ENCODE measurements around the gene ADGRB3.

The ADGRB3 gene

DNA sequence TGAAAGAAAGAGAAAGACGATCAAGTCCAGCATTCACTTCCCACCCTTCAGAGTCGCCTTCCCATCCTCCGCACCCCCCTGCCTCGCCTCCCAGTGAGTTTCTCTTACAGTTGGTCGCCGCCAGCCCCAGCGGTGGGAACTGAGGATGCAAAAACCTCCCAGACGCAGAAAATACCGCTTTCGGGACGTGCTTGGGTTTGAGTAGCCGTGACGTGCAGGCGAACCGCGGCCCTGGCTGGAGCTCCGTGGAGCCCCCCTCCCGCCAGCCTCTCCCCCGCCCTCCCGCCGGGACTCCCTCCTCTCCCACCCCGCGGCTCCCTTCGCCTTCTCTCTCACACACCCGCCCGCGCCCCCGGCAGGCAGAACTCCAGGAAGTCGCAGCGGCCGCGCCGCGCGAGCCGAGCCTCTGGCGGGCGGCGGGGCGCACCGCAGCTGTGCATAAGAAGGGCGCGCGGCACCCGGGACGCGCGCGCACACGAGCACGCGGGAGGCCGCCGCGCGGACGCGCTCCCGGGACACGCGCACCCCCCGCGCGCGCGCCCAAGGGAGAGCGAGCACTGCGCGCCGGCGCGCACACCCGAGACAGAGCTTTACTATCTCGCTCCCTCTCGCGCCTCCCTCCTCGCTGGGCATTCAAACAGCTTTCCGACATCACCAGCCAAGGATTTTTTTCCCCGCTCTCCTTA is at the start of gene ADGRB3:
Gene ADGRB3, plus strand, starts transcription at position 557 of the 686 bp plus-strand sequence. CDS start 3,394 bp downstream, outside the sequence.
- peak; percentile 88 for DNase-seq

- DNase-seq: no peak
Measured at GRCh38 chr6:68593558-68593957, 41.5 kb upstream of the ADGRB3 start.

DNA sequence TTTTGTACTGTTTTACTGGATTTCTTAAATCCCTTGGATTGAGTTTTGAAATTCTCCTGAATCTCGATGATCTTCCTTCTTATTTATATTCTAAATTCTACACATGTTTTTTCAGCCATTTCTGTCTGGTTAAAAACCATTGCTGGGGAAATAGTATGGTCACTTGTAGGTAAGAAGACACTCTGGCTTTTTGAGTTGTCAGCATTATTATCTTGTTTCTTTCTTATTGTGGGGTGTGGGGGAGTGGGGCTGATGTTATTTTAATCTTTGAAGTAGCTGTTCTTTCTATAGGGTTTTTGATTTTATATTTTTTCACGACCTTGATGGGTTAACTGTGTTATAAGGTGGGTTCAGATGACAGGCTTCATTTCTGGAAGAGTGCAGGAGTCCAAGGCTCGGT is 37.4 kb upstream of the ADGRB3 start:
- no peak for DNase-seq

GRCh38 chr6:68615938-68616337 is 19.1 kb upstream of the ADGRB3 start:
- no peak for DNase-seq

DNA sequence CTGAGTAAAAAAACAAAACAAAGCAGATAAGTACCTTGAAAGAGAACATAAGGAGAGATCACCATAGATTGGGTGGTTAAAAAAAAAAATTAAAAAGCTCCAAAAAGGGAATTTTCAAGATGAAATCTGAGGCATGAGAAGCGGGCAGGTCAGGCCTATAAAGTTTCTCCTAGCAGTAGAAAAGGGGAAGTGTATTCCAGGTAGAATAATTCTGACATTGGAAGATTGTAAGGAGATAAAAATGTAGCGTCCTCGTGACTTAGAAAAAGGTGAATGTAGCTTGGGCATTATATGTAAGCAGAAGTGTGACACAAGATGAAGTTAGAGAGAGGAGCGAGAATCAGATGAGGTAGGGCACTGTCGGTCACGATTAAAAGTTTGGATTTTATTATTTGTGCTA is 9.1 kb upstream of the ADGRB3 start:
- DNase-seq: no peak

DNA sequence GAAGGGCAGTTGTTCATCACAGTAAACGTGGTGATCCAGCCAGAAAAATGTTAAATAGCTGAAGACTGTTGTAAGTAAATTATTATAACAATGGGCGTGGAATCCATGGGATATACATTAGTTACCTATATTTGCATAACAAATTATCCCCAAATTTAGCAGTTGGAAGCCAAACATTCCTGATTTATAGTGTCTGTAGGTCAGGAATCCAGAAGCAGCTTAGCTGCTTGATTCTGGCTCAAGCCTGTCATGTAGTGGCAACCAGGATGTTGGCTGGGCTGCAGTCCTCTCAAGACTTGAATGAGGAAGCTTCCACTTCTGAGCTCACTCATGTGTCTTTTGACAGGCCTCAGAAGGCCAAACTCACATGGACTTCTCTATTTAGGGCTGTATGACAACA is 6.9 kb upstream of the ADGRB3 start:
- DNase-seq: no peak

DNA sequence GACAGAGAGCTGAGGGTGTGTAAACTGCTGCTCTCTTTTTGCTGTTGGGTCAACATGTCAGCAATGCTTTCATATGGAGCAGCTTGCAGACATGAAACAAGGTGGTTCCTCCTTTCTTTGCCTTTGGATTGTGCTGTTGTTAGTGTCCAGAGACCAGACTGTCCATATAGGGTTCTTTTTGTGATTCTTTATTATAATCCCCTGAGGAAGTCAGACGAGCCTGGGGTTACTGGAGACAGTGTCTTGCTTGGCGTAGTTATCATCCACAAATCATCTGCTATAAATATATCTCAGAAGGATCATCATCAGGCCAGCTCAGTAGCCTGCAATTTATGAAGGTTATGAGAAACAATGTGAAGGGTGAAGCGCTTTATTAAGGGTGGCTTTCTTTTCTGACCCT is 2.3 kb upstream of the ADGRB3 start:
- DNase-seq: no peak

DNA sequence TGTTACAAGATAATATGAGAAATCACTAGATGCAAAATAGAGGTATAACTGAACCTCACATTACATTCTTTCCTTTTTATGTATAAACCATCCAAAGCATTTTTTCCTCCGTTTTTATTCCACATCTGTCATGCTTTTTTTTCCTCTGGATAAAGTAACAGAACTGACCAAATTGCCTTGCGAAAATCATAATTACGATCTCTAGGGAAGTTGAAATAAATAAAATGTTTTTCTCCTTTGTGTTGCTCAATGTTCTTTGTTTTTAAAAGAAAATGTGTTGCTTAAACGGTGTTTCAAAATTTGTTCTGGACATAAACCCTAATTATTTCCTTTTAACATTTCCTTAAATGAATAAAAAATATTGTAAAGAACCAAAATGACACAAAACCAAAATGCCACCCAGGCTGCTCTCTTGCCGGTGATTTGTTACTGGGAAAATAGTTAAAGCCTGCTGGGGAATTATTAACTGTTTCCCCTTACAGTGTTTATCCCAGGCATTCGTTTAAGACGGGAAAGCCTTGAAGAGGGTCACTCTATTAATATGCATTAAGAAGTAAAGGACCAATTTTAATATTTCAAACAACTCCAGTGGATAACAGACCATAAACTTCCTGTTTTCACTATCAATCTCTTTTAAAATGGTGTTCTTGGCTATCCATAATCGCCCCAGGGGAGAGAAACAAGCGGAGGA is 1.7 kb upstream of the ADGRB3 start:
- DNase-seq: no peak

- no peak for DNase-seq
Measured at GRCh38 chr6:68633972-68634725, 933 bp upstream of the ADGRB3 start.

- no peak for DNase-seq
Measured at GRCh38 chr6:68635412-68635705, 277 bp downstream of the ADGRB3 start.

GRCh38 chr6:68635706-68636513 is 828 bp downstream of the ADGRB3 start:
- peak; percentile 12 for DNase-seq

GRCh38 chr6:68636666-68637065 is 1.6 kb downstream of the ADGRB3 start:
- no peak for DNase-seq

GRCh38 chr6:68637071-68637470 is 2.0 kb downstream of the ADGRB3 start:
- DNase-seq: no peak

DNA sequence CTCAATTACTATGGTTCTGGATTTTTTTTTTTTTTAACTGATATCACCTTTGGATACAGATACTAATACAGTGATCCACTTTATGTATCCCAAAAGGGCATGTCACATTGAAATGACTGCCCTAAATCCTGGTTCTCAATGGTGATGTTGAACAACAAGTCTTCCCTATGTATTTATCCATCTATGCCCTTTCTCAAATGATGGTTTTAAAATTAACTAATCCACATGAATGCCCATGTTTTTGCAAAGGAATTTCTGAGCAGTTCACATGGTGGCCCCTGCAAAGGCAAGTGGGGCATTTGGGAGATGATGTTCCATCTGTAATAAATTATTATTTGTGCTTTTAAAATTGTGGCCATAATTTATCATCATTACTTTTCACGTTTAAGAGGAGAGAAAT is 2.7 kb downstream of the ADGRB3 start:
- no peak for DNase-seq

DNA sequence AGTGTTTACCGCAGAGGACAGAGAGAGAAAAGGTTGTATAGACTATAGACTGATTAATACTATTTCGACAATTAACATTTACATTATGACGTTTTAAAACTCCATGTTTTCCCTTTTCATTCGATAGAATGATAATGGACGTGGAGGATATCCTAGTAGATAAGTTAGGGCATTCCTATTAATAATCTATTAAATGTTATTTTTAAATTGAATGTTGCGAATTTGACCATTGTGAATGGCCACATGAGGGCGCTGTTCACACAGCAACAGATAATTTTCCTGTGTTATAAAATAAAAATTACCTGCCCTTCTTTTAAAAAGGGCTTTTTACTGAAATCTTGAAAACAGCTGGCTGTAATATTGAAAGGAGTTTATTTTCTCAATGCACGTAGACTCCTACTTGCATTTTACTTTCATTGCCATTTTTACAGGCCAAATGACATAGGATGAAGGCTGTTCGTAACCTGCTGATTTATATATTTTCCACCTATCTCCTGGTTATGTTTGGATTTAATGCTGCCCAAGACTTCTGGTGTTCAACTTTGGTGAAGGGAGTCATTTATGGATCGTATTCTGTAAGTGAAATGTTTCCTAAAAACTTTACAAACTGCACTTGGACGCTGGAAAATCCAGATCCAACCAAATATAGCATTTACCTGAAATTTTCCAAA is 3.3 kb downstream of the ADGRB3 start:
- peak; percentile 36 for DNase-seq

- no peak for DNase-seq
Measured at GRCh38 chr6:68639211-68639610, 4.1 kb downstream of the ADGRB3 start.

GRCh38 chr6:68639826-68640490 is 4.9 kb downstream of the ADGRB3 start:
- peak; percentile 6 for DNase-seq

DNA sequence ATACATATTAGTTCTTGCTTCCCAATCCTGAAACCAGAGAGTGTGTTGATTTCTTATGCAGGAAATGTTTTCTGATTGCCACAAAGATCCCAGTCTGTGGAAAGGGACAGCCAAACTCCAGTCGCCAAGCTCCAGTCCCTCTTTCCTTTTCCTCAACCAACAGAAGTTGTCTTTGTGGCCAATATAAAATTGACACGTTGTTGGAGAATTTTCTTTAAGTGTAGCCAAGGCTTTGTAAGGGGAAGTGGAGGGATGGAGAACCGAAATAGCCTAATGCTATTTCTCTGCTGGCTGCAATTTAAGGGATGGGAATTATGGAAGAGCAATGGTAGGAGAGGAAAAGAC is 5.4 kb downstream of the ADGRB3 start:
- no peak for DNase-seq

DNA sequence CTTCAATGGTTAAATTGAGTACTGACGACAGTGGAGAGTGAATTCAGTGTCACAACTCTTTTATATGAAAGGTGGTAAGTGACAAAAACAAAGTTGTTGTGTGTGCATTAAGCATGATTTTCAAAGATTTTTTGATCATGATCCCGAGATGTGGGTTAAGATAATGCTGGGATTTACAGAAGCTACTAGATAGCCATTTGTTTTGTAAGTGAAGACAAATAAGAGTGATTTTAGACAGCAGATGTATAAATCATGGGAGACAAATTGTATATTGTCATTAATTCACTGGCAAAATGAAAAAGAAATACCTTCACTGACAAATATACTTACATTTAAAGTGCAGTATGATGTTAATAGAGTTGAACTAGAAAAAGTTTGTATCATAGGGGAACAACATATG is 6.1 kb downstream of the ADGRB3 start:
- DNase-seq: no peak

DNA sequence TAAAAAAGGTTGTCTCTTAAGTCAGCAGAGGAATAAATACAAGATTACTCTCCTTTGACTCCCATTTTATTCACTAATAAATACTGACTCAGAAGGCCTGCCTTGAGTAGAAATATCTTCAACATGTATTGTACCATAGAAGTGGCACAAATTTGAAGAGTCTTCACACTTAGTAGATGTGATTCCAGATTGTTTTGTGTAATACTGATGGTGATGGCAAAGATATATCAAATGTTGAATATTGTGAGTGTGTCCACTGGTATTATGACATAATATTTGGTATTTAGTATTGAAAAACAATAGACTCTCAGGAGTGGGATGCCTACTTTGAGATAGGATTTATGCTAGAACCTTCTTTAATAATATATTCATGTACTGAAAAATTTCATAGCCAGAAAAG is 7.0 kb downstream of the ADGRB3 start:
- no peak for DNase-seq

DNA sequence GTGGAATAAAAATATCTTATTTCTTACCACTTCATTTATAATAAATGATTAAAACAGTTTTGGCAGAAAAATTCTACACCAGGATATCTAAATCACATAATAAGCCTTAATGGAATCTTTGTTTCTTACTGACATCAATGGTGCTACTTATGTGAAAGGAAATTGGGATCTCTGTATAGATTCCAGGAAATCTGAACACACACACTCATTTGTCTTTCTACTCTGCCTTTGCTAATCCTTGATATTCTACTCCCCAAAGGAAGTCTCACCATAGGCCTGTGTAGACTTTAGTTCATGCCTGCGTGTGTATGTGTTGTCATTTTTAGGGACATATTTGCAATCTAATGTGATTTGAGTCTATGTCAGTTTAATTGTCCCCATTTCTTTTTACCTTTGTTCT is 7.9 kb downstream of the ADGRB3 start:
- DNase-seq: no peak

GRCh38 chr6:68649669-68650068 is 14.6 kb downstream of the ADGRB3 start:
- DNase-seq: no peak

All from fibroblast of skin of right biceps (primary cell).